Vagina (tissue), 2 donors: ENCODE data around the gene GGTLC1.

Experiments
- POLR2A ChIP-seq, 2 donors: fragments of 450-650 bp; IDR thresholded peaks; one replicate each; pipeline ENCODE4 v1.6.1; 2017; ENCODE audit warnings: antibody characterized with exemption in 2 of 2, mild to moderate bottlenecking in 2 of 2, moderate library complexity in 2 of 2
- TF ChIP-seq, protein P1 (sequence below), 3 experiments: fragments of 450-650 bp in 2 of 3; fragments of 200-600 bp in 1 of 3; sonication (generic) in 1 of 3; IDR thresholded peaks; one replicate each; pipeline ENCODE4 v1.5.1; 2017 to 2019; ENCODE audit warnings: antibody characterized with exemption in 3 of 3, mild to moderate bottlenecking in 2 of 3, moderate library complexity in 2 of 3

DNA sequence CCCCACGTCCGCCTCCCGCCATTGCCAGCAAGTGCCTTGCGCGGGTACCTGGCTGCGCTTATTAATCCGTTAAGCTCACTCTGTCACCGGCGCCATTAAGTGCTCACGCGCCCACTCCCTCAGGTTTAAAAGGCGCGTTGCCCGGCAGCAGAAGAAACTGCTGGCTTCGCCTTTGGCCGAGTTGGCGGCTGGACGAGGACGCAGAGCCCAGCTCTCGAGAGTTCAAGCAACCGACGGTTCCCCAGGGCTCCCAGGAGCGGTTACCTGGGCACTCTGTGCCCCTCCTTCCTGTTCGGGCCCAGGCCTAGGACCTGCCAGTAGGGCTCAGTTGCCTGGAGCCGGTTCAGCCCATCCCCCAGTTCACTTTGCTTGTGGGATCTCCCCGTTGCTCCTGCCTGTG lies at the start of gene GGTLC1:
- TF ChIP-seq, protein P1, sequence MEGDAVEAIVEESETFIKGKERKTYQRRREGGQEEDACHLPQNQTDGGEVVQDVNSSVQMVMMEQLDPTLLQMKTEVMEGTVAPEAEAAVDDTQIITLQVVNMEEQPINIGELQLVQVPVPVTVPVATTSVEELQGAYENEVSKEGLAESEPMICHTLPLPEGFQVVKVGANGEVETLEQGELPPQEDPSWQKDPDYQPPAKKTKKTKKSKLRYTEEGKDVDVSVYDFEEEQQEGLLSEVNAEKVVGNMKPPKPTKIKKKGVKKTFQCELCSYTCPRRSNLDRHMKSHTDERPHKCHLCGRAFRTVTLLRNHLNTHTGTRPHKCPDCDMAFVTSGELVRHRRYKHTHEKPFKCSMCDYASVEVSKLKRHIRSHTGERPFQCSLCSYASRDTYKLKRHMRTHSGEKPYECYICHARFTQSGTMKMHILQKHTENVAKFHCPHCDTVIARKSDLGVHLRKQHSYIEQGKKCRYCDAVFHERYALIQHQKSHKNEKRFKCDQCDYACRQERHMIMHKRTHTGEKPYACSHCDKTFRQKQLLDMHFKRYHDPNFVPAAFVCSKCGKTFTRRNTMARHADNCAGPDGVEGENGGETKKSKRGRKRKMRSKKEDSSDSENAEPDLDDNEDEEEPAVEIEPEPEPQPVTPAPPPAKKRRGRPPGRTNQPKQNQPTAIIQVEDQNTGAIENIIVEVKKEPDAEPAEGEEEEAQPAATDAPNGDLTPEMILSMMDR (IDR thresholded peaks at IDR 0.05), result no peak
- no peak for TF ChIP-seq POLR2A (IDR thresholded peaks at IDR 0.05)
